Measurements from ENCODE around the gene WBP2NL.
"Not testable (repeated sequence)": the region's sequence is repeated elsewhere in the genome, so short reads cannot be mapped to it uniquely, and the experiment has no call there.

GRCh38 chr22:41948928-41949296, 49.7 kb upstream of the WBP2NL start:
- not testable (repeated sequence) for TF ChIP-seq POLR2AphosphoS5 (IDR thresholded peaks at IDR 0.05); EZH2 (IDR thresholded peaks at IDR 0.05; ENCODE audit: borderline replicate concordance, insufficient read depth, low read length, poor library complexity, severe bottlenecking); CTCF (IDR thresholded peaks at IDR 0.05; ENCODE audit: poor library complexity, severe bottlenecking); TAF1 (IDR thresholded peaks at IDR 0.05; ENCODE audit: low read depth); EP300 (conservative IDR thresholded peaks at IDR 0.05; ENCODE audit: poor library complexity, severe bottlenecking); REST (IDR thresholded peaks at IDR 0.05; ENCODE audit: borderline replicate concordance); RAD21 (conservative IDR thresholded peaks at IDR 0.05); MXI1 (conservative IDR thresholded peaks at IDR 0.05; ENCODE audit: poor library complexity, severe bottlenecking); SMC3 (conservative IDR thresholded peaks at IDR 0.05; ENCODE audit: poor library complexity)
